Stimulated activated CD4-positive, alpha-beta T cell treated with anti-CD3 and anti-CD28 coated beads, Interleukin-2, amount 100 ng/mL, for 24 hours (primary cell): ENCODE data around the gene SEMA3E.
"Not testable (repeated sequence)": the region's sequence is repeated elsewhere in the genome, so short reads cannot be mapped to it uniquely, and the experiment has no call there.

Experiments used
- DNase-seq, 2 donors: peaks; one replicate each; pipeline ENCODE4 v3.0.0-alpha.2; 2020

The SEMA3E gene

GRCh38 chr7:83552556-83552955, 96.4 kb downstream of the SEMA3E start:
- DNase-seq = not testable (repeated sequence)

- DNase-seq = no peak
Observed at GRCh38 chr7:83550100-83550499, 98.8 kb downstream of the SEMA3E start.

GRCh38 chr7:83548250-83548649, 100.7 kb downstream of the SEMA3E start:
- no peak for DNase-seq

GRCh38 chr7:83547526-83547925, 101.4 kb downstream of the SEMA3E start:
- DNase-seq = no peak

- DNase-seq = no peak
Observed at GRCh38 chr7:83546586-83546985, 102.4 kb downstream of the SEMA3E start.

- no peak for DNase-seq
Observed at GRCh38 chr7:83541187-83541960, 107.6 kb downstream of the SEMA3E start.

GRCh38 chr7:83534488-83534887, 114.5 kb downstream of the SEMA3E start:
- no peak for DNase-seq

- no peak for DNase-seq
Observed at GRCh38 chr7:83532219-83532618, 116.7 kb downstream of the SEMA3E start.

GRCh38 chr7:83531766-83532165, 117.2 kb downstream of the SEMA3E start:
- DNase-seq = no peak

- DNase-seq = no peak
Observed at GRCh38 chr7:83528925-83529423, 120.0 kb downstream of the SEMA3E start.

GRCh38 chr7:83524277-83525075, 124.5 kb downstream of the SEMA3E start:
- DNase-seq = no peak

- no peak for DNase-seq
Observed at GRCh38 chr7:83520726-83521125, 128.2 kb downstream of the SEMA3E start.

GRCh38 chr7:83519240-83519639, 129.7 kb downstream of the SEMA3E start:
- DNase-seq = no peak

GRCh38 chr7:83517035-83517700, 131.8 kb downstream of the SEMA3E start:
- no peak for DNase-seq

- DNase-seq = no peak
Observed at GRCh38 chr7:83514977-83515376, 134.0 kb downstream of the SEMA3E start.

GRCh38 chr7:83509255-83510021, 139.5 kb downstream of the SEMA3E start:
- DNase-seq = no peak

- DNase-seq = no peak
Observed at GRCh38 chr7:83504330-83504729, 144.6 kb downstream of the SEMA3E start.

GRCh38 chr7:83502636-83503035, 146.3 kb downstream of the SEMA3E start:
- DNase-seq = no peak

GRCh38 chr7:83494683-83495082, 154.3 kb downstream of the SEMA3E start:
- DNase-seq = no peak

- DNase-seq = no peak
Observed at GRCh38 chr7:83492802-83493201, 156.1 kb downstream of the SEMA3E start.

- DNase-seq = no peak
Observed at GRCh38 chr7:83487801-83488200, 161.1 kb downstream of the SEMA3E start.

GRCh38 chr7:83486957-83487356, 162.0 kb downstream of the SEMA3E start:
- no peak for DNase-seq

GRCh38 chr7:83486536-83486935, 162.4 kb downstream of the SEMA3E start:
- no peak for DNase-seq
